ENCODE data around the gene GNG3. TPM values are rescaled to one million over a fixed set of nuclear protein-coding genes. Genes with fewer than 3 reads are reported as not detected.

Gene GNG3
- total RNA-seq, 1 experiment from 2014 or later, result not detected

- no peak for TF ChIP-seq SP1 (IDR thresholded peaks at IDR 0.05; ENCODE audit: low read depth)
- TF ChIP-seq, protein P1, sequence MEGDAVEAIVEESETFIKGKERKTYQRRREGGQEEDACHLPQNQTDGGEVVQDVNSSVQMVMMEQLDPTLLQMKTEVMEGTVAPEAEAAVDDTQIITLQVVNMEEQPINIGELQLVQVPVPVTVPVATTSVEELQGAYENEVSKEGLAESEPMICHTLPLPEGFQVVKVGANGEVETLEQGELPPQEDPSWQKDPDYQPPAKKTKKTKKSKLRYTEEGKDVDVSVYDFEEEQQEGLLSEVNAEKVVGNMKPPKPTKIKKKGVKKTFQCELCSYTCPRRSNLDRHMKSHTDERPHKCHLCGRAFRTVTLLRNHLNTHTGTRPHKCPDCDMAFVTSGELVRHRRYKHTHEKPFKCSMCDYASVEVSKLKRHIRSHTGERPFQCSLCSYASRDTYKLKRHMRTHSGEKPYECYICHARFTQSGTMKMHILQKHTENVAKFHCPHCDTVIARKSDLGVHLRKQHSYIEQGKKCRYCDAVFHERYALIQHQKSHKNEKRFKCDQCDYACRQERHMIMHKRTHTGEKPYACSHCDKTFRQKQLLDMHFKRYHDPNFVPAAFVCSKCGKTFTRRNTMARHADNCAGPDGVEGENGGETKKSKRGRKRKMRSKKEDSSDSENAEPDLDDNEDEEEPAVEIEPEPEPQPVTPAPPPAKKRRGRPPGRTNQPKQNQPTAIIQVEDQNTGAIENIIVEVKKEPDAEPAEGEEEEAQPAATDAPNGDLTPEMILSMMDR (IDR thresholded peaks at IDR 0.05 in 2 of 3, conservative IDR thresholded peaks at IDR 0.05 in 1 of 3; ENCODE audit: borderline replicate concordance in 1 of 3, insufficient read depth in 1 of 3, low read depth in 2 of 3, low read length in 2 of 3), result peak in 1 of 3 experiments; percentile 18; a peak in 1 of 6 replicates
- H2AFZ ChIP-seq (ENCODE audit: low read depth, low read length, poor library complexity, severe bottlenecking), result no peak overlapping the region
- no peak overlapping the region for H3K4me3 ChIP-seq (replicated peaks in 1 of 2; ENCODE audit: low read depth in 1 of 2, low read length in 2 of 2)
- H3K4me2 ChIP-seq (ENCODE audit: low read length), result no peak overlapping the region
- H3K27me3 ChIP-seq (ENCODE audit: insufficient read depth, low read length), result no peaks in the 10 kb centered on the region
- CTCF ChIA-PET, result no interaction called here
- no peaks in the 10 kb centered on the region for H3K9me3 ChIP-seq (ENCODE audit: control insufficient read depth in 1 of 2, insufficient read depth in 1 of 2, low read depth in 1 of 2, low read length in 2 of 2)
- peaks cover 97% of the 10 kb centered on the region for H3K79me2 ChIP-seq (ENCODE audit: insufficient read depth, low read length)
- ATAC-seq (peak; percentile 40; the same call in 1 of the 2 replicates), DNase-seq (ENCODE audit: low read depth, low spot score) (no peak)
- intact Hi-C loops (cut with micrococcal nuclease), result no loop called here
- POLR2A ChIA-PET, result no interaction called here
- peaks cover 21% of the 10 kb centered on the region; the same call in 1 of the 2 replicates for H4K20me1 ChIP-seq (ENCODE audit: insufficient read depth)
- no peak overlapping the region for H3K9ac ChIP-seq (ENCODE audit: low read length)
- peaks cover 8 to 13% of the 10 kb centered on the region in 2 experiments for H3K4me1 ChIP-seq (ENCODE audit: control insufficient read depth in 1 of 2, insufficient read depth in 2 of 2, low read length in 2 of 2)
- peaks cover 76 to 80% of the 10 kb centered on the region in 2 experiments for H3K36me3 ChIP-seq (ENCODE audit: control insufficient read depth in 1 of 2, insufficient read depth in 2 of 2, low read length in 2 of 2)
- H3K9me2 ChIP-seq (ENCODE audit: insufficient read depth), result no peaks in the 10 kb centered on the region
- H3K27ac ChIP-seq (ENCODE audit: low read depth, low read length), result no peak overlapping the region
- RAD21 ChIA-PET (ENCODE audit: low non-redundant PET in 1 of 2, low total read pairs in 2 of 2, uncharacterized antibody in 2 of 2, unreplicated experiment in 2 of 2), result no interaction called here
- BruUV-seq (replicated peaks), result TSS peak; percentile 20
Observed at GRCh38 chr11:62721994-62722393, 14.5 kb downstream of the GNG3 start.

DNA sequence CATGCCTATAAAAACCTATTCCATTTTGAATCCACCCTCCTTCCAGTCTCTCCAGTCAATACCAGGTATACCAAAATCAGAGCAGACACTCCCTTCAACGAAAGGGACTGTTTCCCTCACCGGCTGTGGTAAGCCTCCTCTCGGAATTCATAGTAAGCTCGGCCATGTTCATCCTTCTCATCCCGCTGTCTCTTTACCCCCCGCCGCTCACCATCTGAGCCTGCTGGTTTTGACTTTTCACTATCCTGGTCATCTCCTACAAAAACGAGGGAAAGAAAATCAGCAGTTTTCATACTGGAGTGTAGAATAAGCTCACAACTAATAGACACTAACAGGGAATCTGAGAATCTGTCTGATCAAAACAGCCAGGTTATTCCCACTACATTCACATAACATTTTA lies 16.7 kb downstream of the GNG3 start:
- Histone ChIP-seq H3K4me2 (ENCODE audit: low read length) (no peak overlapping the region), H3K4me1 (ENCODE audit: control insufficient read depth in 1 of 2, insufficient read depth in 2 of 2, low read length in 2 of 2) (peaks cover 8 to 19% of the 10 kb centered on the region in 2 experiments), H3K27ac (ENCODE audit: low read depth, low read length) (no peak overlapping the region; the same call in 1 of the 2 replicates), H3K27me3 (ENCODE audit: insufficient read depth, low read length) (no peaks in the 10 kb centered on the region), H4K20me1 (ENCODE audit: insufficient read depth) (peaks cover 21% of the 10 kb centered on the region; the same call in 1 of the 2 replicates), H3K9me2 (ENCODE audit: insufficient read depth) (no peaks in the 10 kb centered on the region), H3K9ac (ENCODE audit: low read length) (0 out of 2 replicates have a peak overlapping the region, but pooled peaks have one; percentile 1), H3K36me3 (ENCODE audit: control insufficient read depth in 1 of 2, insufficient read depth in 2 of 2, low read length in 2 of 2) (peaks cover 54 to 60% of the 10 kb centered on the region in 2 experiments), H2AFZ (ENCODE audit: low read depth, low read length, poor library complexity, severe bottlenecking) (no peak overlapping the region), H3K9me3 (ENCODE audit: control insufficient read depth in 1 of 2, insufficient read depth in 1 of 2, low read depth in 1 of 2, low read length in 2 of 2) (no peaks in the 10 kb centered on the region), H3K4me3 (replicated peaks in 1 of 2; ENCODE audit: low read depth in 1 of 2, low read length in 2 of 2) (no peak overlapping the region), H3K79me2 (ENCODE audit: insufficient read depth, low read length) (peaks cover 83% of the 10 kb centered on the region)
- intact Hi-C loops (cut with micrococcal nuclease), result no loop called here
- RAD21 ChIA-PET (ENCODE audit: low non-redundant PET in 1 of 2, low total read pairs in 2 of 2, uncharacterized antibody in 2 of 2, unreplicated experiment in 2 of 2), result interaction anchor here in 1 of 2 experiments (0.5 kb wide), 1 partner anchor 36 kb away, joined by 4 read pairs; no protein-coding TSS in a partner anchor
- CTCF ChIA-PET, result interaction anchor here (0.6 kb wide), 1 partner anchor 371 kb away, joined by 3 read pairs; no protein-coding TSS in a partner anchor
- DNase-seq (ENCODE audit: low read depth, low spot score), result no peak
- no peak for ATAC-seq
- POLR2A ChIA-PET, result interaction anchor here (1.6 kb wide), 1 partner anchor 117 kb away, joined by 4 read pairs; no protein-coding TSS in a partner anchor
- no TSS peak for BruUV-seq (replicated peaks)
- TF ChIP-seq YY1 (IDR thresholded peaks at IDR 0.05; ENCODE audit: extremely low read depth, insufficient replicate concordance, low read depth, low read length) (no peak), TCF7L2 (IDR thresholded peaks at IDR 0.05; ENCODE audit: borderline replicate concordance, extremely low read depth, insufficient read depth, insufficient read length) (no peak), RAD21 (IDR thresholded peaks at IDR 0.05; ENCODE audit: low read depth) (no peak), EZH2phosphoT487 (IDR thresholded peaks at IDR 0.05; ENCODE audit: borderline replicate concordance) (no peak), ZNF274 (IDR thresholded peaks at IDR 0.05; ENCODE audit: low read depth, low read length) (no peak), CEBPB (IDR thresholded peaks at IDR 0.05; ENCODE audit: low read depth) (no peak), JUND (IDR thresholded peaks at IDR 0.05) (no peak), SRF (IDR thresholded peaks at IDR 0.05; ENCODE audit: low read depth) (no peak), POLR2A (IDR thresholded peaks at IDR 0.05; ENCODE audit: borderline replicate concordance, extremely low read depth, insufficient read depth, insufficient read length) (no peak), EGR1 (IDR thresholded peaks at IDR 0.05; ENCODE audit: low read depth) (no peak), EZH2 (IDR thresholded peaks at IDR 0.05) (no peak), ZFX (IDR thresholded peaks at IDR 0.05) (no peak), FOSL1 (IDR thresholded peaks at IDR 0.05; ENCODE audit: low read depth) (no peak)
- TF ChIP-seq, protein P2, sequence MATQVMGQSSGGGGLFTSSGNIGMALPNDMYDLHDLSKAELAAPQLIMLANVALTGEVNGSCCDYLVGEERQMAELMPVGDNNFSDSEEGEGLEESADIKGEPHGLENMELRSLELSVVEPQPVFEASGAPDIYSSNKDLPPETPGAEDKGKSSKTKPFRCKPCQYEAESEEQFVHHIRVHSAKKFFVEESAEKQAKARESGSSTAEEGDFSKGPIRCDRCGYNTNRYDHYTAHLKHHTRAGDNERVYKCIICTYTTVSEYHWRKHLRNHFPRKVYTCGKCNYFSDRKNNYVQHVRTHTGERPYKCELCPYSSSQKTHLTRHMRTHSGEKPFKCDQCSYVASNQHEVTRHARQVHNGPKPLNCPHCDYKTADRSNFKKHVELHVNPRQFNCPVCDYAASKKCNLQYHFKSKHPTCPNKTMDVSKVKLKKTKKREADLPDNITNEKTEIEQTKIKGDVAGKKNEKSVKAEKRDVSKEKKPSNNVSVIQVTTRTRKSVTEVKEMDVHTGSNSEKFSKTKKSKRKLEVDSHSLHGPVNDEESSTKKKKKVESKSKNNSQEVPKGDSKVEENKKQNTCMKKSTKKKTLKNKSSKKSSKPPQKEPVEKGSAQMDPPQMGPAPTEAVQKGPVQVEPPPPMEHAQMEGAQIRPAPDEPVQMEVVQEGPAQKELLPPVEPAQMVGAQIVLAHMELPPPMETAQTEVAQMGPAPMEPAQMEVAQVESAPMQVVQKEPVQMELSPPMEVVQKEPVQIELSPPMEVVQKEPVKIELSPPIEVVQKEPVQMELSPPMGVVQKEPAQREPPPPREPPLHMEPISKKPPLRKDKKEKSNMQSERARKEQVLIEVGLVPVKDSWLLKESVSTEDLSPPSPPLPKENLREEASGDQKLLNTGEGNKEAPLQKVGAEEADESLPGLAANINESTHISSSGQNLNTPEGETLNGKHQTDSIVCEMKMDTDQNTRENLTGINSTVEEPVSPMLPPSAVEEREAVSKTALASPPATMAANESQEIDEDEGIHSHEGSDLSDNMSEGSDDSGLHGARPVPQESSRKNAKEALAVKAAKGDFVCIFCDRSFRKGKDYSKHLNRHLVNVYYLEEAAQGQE (IDR thresholded peaks at IDR 0.05; ENCODE audit: low read depth), result no peak

All from HCT116 (cell line).